ENCODE data around the gene GPHN. TPM values are rescaled to one million over a fixed set of nuclear protein-coding genes. Genes with fewer than 3 reads are reported as not detected.

GPHN gene
- total and polyA plus RNA-seq, 2 donors (not counting 3 experiments of a cell fraction or from before 2014, with no cell fraction given) = 5.1 to 23.2 TPM

DNA sequence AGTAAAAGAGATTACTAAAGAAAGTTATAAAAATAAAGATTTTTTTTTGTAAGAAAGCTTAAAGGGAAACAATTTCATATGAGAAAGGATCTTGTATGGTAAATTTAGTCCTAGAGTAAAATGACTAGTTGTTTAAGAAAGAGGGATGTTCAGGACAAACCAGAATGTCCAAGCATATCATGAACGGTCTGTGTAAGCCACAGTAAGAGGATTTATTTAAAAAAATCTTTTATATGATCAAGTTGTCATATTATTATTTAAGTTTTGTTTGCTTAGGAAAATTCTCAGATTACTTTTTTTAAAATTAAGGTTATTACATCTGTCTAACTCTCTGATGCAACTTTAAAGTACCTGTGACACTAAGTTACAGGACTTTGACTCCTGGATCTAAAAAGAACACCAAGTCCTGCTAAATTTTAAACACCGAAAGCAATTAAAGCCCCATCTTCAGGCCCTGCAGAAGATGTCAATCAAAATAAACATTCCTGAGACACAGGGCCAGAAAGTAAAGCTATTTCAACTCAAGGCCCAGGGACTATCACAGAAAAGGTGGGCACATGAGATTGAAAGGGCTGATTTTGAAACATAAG, 39.1 kb upstream of the GPHN start:
- ChIA-PET CTCF (interaction anchor here (1.4 to 1.6 kb wide), 2 partner anchors 8 to 13 kb away, joined by 3 to 7 read pairs; no protein-coding TSS in a partner anchor), POLR2A (no interaction called here)
- Histone ChIP-seq H3K79me2 (ENCODE audit: control insufficient read depth, insufficient read depth, low read length) (no peaks in the 10 kb centered on the region), H3K9me3 (replicated peaks; ENCODE audit: control insufficient read depth, insufficient read depth, low read length) (no peaks in the 10 kb centered on the region), H3K4me2 (ENCODE audit: insufficient read depth, low read length) (no peak overlapping the region), H2AFZ (ENCODE audit: low read depth, low read length) (no peak overlapping the region), H3K36me3 (ENCODE audit: control insufficient read depth in 2 of 2, extremely low read depth in 1 of 2, insufficient read depth in 2 of 2, low read length in 2 of 2) (no peaks in the 10 kb centered on the region), H3K9me1 (replicated peaks; ENCODE audit: control insufficient read depth, extremely low read depth, insufficient read depth, low read length) (no peaks in the 10 kb centered on the region), H3K4me1 (ENCODE audit: control insufficient read depth, extremely low read depth, insufficient read depth, low read length) (no peaks in the 10 kb centered on the region), H3K9ac (replicated peaks; ENCODE audit: extremely low read depth, insufficient read depth, low read length) (no peak overlapping the region), H3K4me3 (replicated peaks in 1 of 3; ENCODE audit: insufficient read depth in 1 of 3, low read depth in 1 of 3, low read length in 3 of 3) (no peak overlapping the region), H3K27me3 (ENCODE audit: control insufficient read depth in 2 of 2, insufficient read depth in 2 of 2, low read length in 2 of 2) (no peaks in the 10 kb centered on the region), H4K20me1 (replicated peaks; ENCODE audit: control insufficient read depth, extremely low read depth, insufficient read depth, low read length) (no peaks in the 10 kb centered on the region), H3K27ac (ENCODE audit: insufficient read depth, low read depth, low read length) (no peak overlapping the region)
- FAIRE-seq (no peak), DNase-seq (ENCODE audit: low read depth, low spot score) (no peak)
- TF ChIP-seq, protein P1, sequence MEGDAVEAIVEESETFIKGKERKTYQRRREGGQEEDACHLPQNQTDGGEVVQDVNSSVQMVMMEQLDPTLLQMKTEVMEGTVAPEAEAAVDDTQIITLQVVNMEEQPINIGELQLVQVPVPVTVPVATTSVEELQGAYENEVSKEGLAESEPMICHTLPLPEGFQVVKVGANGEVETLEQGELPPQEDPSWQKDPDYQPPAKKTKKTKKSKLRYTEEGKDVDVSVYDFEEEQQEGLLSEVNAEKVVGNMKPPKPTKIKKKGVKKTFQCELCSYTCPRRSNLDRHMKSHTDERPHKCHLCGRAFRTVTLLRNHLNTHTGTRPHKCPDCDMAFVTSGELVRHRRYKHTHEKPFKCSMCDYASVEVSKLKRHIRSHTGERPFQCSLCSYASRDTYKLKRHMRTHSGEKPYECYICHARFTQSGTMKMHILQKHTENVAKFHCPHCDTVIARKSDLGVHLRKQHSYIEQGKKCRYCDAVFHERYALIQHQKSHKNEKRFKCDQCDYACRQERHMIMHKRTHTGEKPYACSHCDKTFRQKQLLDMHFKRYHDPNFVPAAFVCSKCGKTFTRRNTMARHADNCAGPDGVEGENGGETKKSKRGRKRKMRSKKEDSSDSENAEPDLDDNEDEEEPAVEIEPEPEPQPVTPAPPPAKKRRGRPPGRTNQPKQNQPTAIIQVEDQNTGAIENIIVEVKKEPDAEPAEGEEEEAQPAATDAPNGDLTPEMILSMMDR (IDR thresholded peaks at IDR 0.05; ENCODE audit: extremely low read depth in 1 of 2, insufficient read depth in 1 of 2, low read depth in 1 of 2, low read length in 2 of 2) = no peak
- TF ChIP-seq POLR2AphosphoS5 (IDR thresholded peaks at IDR 0.05; ENCODE audit: insufficient read depth, low read depth, low read length) (no peak), EZH2 (IDR thresholded peaks at IDR 0.05; ENCODE audit: borderline replicate concordance, low read depth, low read length, severe bottlenecking) (no peak), JUN (IDR thresholded peaks at IDR 0.05; ENCODE audit: borderline replicate concordance, insufficient read depth, insufficient read length, low read depth) (no peak), FOS (IDR thresholded peaks at IDR 0.05; ENCODE audit: borderline replicate concordance, insufficient read depth, low read length) (no peak)
- TF ChIP-seq, protein P2, sequence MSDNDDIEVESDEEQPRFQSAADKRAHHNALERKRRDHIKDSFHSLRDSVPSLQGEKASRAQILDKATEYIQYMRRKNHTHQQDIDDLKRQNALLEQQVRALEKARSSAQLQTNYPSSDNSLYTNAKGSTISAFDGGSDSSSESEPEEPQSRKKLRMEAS (IDR thresholded peaks at IDR 0.05; ENCODE audit: insufficient read depth, insufficient read length) = no peak
- no TSS peak for BruUV-seq (replicated peaks)
- dilution Hi-C loops (cut with MboI; ENCODE audit: extremely low pct_ligation_motif_present, low sequenced_read_pairs) = no loop called here
- intact Hi-C loops (cut with micrococcal nuclease) = no loop called here
